Testis (tissue), 2 donors: ENCODE results near the gene JMJD7.

Source experiments
- CTCF ChIP-seq, 3 experiments: fragments of 450-650 bp in 2 of 3; fragments of 200-600 bp in 1 of 3; sonication (generic) in 1 of 3; IDR thresholded peaks; one replicate each; pipeline ENCODE4 v1.5.1; 2016 to 2019; ENCODE audit warnings: antibody characterized with exemption in 3 of 3, mild to moderate bottlenecking in 2 of 3, moderate library complexity in 1 of 3
- POLR2A ChIP-seq: fragments of 450-650 bp; IDR thresholded peaks from one replicate; pipeline ENCODE4 v1.6.1; 2017; ENCODE audit warnings: antibody characterized with exemption, mild to moderate bottlenecking, moderate library complexity

- TF ChIP-seq CTCF (IDR thresholded peaks at IDR 0.05) (no peak), POLR2A (no peak)
These were observed 15.0 kb upstream of the JMJD7 start for GRCh38 chr15:41812820-41813375.
